Measurements from ENCODE around the gene CAPSL. TPM values are rescaled to one million over a fixed set of nuclear protein-coding genes. Genes with fewer than 3 reads are reported as not detected.

The CAPSL gene
- total and polyA plus RNA-seq, 9 of the 15 experiments (the other 6 are each of a cell fraction or from before 2014, with no cell fraction given), result not detected

DNA sequence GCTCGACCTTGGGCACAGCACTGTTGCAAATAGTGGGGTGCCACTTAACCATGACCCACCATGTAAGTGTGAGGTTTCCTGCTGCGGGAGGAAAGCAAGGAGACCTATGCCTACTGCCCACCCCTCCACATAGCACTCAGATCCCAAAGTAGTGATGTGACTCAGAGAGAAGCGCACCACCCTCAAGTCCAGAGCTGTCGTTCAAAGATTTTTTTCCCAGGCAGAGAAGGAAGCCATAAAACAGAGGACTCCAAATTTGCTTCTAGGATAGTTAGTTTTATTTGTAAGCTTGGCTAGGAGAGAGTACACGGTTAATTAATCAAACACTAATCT, 33.4 kb upstream of the CAPSL start (continued):
- TF ChIP-seq U2AF1 (optimal IDR thresholded peaks at IDR 0.05; ENCODE audit: low read depth, low read length), result no peak
- TF ChIP-seq MAFF (IDR thresholded peaks at IDR 0.05; ENCODE audit: low read length), result no peak
- no peak for TF ChIP-seq RUNX1 (IDR thresholded peaks at IDR 0.05; ENCODE audit: low read depth)
- no peak for TF ChIP-seq NCOA1 (IDR thresholded peaks at IDR 0.05; ENCODE audit: low read depth)

DNA sequence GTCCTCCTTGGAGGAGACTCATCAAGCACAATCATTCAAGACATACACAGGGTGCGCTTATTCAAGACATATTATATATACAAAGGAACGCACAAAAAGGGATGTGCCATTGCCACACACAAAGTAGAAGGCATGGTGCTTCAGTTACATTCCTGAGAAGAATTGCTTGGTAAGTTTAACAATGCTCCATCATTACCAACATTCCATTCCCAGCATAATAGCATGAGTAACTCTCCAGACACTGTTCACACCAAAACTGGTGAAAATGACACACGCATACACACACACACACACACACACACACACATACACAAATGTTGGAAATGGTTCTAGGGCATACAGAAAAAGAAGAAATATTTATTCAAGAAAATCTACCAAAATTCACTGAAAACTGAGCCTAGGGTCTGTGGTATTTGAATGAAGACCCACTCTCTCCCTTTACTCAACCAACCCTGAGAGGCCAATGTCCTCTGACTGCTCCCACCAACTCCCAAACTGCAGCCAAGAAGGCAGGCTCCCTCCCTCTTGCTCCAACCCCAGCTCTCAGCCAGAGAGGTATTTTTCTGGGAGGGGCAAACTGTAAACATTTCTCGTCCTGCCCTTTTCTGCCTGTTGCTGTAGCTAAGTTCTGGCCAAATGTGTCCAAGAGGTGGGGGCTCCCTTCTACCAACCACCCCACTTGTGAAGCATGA, 32.9 kb upstream of the CAPSL start:
- H3K27ac ChIP-seq (ENCODE audit: extremely low read depth, low read depth, low read length), result no peak overlapping the region
- no peak for ATAC-seq
- no peak for DNase-seq (ENCODE audit: extremely low read depth in 1 of 4, low spot score in 3 of 4)
- H3K4me1 ChIP-seq (replicated peaks in 1 of 2; ENCODE audit: control insufficient read depth in 2 of 2, insufficient read depth in 2 of 2, low read length in 2 of 2), result no peaks in the 10 kb centered on the region
- no peak for FAIRE-seq
- H3K27me3 ChIP-seq (ENCODE audit: control insufficient read depth in 2 of 2, insufficient read depth in 2 of 2, low read length in 2 of 2), result no peaks in the 10 kb centered on the region; a peak in 1 of 5 replicates
- no peak overlapping the region for H3K4me3 ChIP-seq
- no peaks in the 10 kb centered on the region for H3K9me3 ChIP-seq (replicated peaks; ENCODE audit: control insufficient read depth, insufficient read depth, low read depth, low read length)
- in situ Hi-C loops (cut with MboI), result no loop called here
- POLR2A ChIA-PET, result no interaction called here
- CTCF ChIA-PET (ENCODE audit: low intra/inter-chr PET ratio), result no interaction called here
- H3K79me2 ChIP-seq (ENCODE audit: control insufficient read depth, insufficient read depth, low read length), result no peaks in the 10 kb centered on the region
- no peak overlapping the region for H3K4me2 ChIP-seq (ENCODE audit: insufficient read depth, low read length)
- no peaks in the 10 kb centered on the region for H3K36me3 ChIP-seq (ENCODE audit: control insufficient read depth, insufficient read depth, low read length)
- BruUV-seq (replicated peaks), result no TSS peak
- no peaks in the 10 kb centered on the region for H3K9me1 ChIP-seq (ENCODE audit: control insufficient read depth, insufficient read depth, low read length)
- intact Hi-C loops (cut with micrococcal nuclease), result no loop called here
- H4K20me1 ChIP-seq (replicated peaks; ENCODE audit: control insufficient read depth, insufficient read depth, low read length), result no peaks in the 10 kb centered on the region
- WGBS (ENCODE audit: insufficient coverage, low coverage, missing lambda C conversion rate), result 0% methylated on average over 4 of the region's 4 CpGs
- no peak overlapping the region for H2AFZ ChIP-seq (ENCODE audit: low read depth, low read length)
- no peak overlapping the region for H3K9ac ChIP-seq (ENCODE audit: insufficient read depth in 1 of 2, low read depth in 2 of 2, low read length in 2 of 2)
- TF ChIP-seq, protein P1, sequence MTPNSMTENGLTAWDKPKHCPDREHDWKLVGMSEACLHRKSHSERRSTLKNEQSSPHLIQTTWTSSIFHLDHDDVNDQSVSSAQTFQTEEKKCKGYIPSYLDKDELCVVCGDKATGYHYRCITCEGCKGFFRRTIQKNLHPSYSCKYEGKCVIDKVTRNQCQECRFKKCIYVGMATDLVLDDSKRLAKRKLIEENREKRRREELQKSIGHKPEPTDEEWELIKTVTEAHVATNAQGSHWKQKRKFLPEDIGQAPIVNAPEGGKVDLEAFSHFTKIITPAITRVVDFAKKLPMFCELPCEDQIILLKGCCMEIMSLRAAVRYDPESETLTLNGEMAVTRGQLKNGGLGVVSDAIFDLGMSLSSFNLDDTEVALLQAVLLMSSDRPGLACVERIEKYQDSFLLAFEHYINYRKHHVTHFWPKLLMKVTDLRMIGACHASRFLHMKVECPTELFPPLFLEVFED (CRISPR knock-in tag; conservative IDR thresholded peaks at IDR 0.05), result no peak
- TF ChIP-seq NFIX (CRISPR knock-in tag; IDR thresholded peaks at IDR 0.05; ENCODE audit: low read depth) (no peak), DDX20 (tag; IDR thresholded peaks at IDR 0.05; ENCODE audit: low read depth) (no peak), CHD4 (IDR thresholded peaks at IDR 0.05; ENCODE audit: insufficient read depth, insufficient replicate concordance, low read depth, low read length, poor library complexity, severe bottlenecking) (no peak), KLF13 (tag; IDR thresholded peaks at IDR 0.05; ENCODE audit: borderline replicate concordance, low read depth) (no peak), POLR2A (conservative IDR thresholded peaks at IDR 0.05) (no peak), ZNF146 (CRISPR knock-in tag; IDR thresholded peaks at IDR 0.05; ENCODE audit: unreplicated experiment) (no peak), RBM34 (IDR thresholded peaks at IDR 0.05; ENCODE audit: borderline replicate concordance, insufficient read depth, low read length) (no peak)
- TF ChIP-seq, protein P2, sequence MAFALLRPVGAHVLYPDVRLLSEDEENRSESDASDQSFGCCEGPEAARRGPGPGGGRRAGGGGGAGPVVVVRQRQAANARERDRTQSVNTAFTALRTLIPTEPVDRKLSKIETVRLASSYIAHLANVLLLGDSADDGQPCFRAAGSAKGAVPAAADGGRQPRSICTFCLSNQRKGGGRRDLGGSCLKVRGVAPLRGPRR (CRISPR knock-in tag; IDR thresholded peaks at IDR 0.05), result no peak
